Chondrocyte (in vitro differentiated cells): ENCODE measurements around the gene PPP2R2C. TPM values are rescaled to one million over a fixed set of nuclear protein-coding genes. Genes with fewer than 3 reads are reported as not detected.
A peak's percentile ranks its signal among the peaks of the same experiment; 100 is the strongest.

Experiments used
- DNase-seq: peaks from one replicate; pipeline ENCODE4 v3.0.0; 2021; ENCODE audit warnings: mixed read lengths, low spot score
- H3K27ac Mint-ChIP-seq: one replicate; pipeline ENCODE4 v1.8.0; 2021; ENCODE audit warnings: mild to moderate bottlenecking, moderate library complexity, mixed read lengths; ENCODE audit not compliant: unreplicated experiment
- H3K27me3 Mint-ChIP-seq: 2 replicates; pipeline ENCODE4 v1.8.0; 2021; ENCODE audit warnings: low read depth, mixed read lengths
- H3K36me3 Mint-ChIP-seq: 2 replicates; pipeline ENCODE4 v1.8.0; 2021; ENCODE audit warnings: low read depth, mixed read lengths
- H3K4me1 Mint-ChIP-seq: 2 replicates; pipeline ENCODE4 v1.8.0; 2021; ENCODE audit warnings: low read depth, mild to moderate bottlenecking, mixed read lengths
- H3K4me3 Mint-ChIP-seq: one replicate; pipeline ENCODE4 v1.8.0; 2021; ENCODE audit warnings: mild to moderate bottlenecking, moderate library complexity, mixed read lengths; ENCODE audit not compliant: unreplicated experiment
- H3K9me3 Mint-ChIP-seq: 2 replicates; pipeline ENCODE4 v1.8.0; 2021; ENCODE audit warnings: low read depth, mixed read lengths
- CTCF ChIP-seq: fragments of 200-600 bp; sonication (generic); IDR thresholded peaks from 2 replicates; pipeline ENCODE4 v1.5.0; 2021; ENCODE audit warnings: antibody characterized with exemption, mild to moderate bottlenecking, moderate library complexity
- total RNA-seq: library from RNA; stranded (reverse); gene quantifications from 3 replicates; pipeline ENCODE4 v1.2.1, GENCODE V29; 2021

Gene PPP2R2C
- total RNA-seq, 1 donor from 2014 or later: 0.10 TPM

- Mint-ChIP-seq H3K27ac (no peak overlapping the region), H3K27me3 (peaks cover 54% of the 10 kb centered on the region), H3K36me3 (no peaks in the 10 kb centered on the region)
Measured at GRCh38 chr4:6369035-6369434, 103.4 kb downstream of the PPP2R2C start.

GRCh38 chr4:6368601-6369000, 103.8 kb downstream of the PPP2R2C start:
- Mint-ChIP-seq H3K27ac (no peak overlapping the region), H3K4me3 (no peak overlapping the region), H3K9me3 (no peaks in the 10 kb centered on the region), H3K4me1 (no peaks in the 10 kb centered on the region), H3K27me3 (peaks cover 56% of the 10 kb centered on the region), H3K36me3 (no peaks in the 10 kb centered on the region)
- DNase-seq: peak; percentile 64
- no peak for TF ChIP-seq CTCF

More at GRCh38 chr4:6369035-6369434, 103.4 kb downstream of the PPP2R2C start:
- H3K4me3 Mint-ChIP-seq: no peak overlapping the region
- no peaks in the 10 kb centered on the region for H3K4me1 Mint-ChIP-seq
- DNase-seq: peak; percentile 34
- TF ChIP-seq CTCF: no peak
- H3K9me3 Mint-ChIP-seq: no peaks in the 10 kb centered on the region

DNA sequence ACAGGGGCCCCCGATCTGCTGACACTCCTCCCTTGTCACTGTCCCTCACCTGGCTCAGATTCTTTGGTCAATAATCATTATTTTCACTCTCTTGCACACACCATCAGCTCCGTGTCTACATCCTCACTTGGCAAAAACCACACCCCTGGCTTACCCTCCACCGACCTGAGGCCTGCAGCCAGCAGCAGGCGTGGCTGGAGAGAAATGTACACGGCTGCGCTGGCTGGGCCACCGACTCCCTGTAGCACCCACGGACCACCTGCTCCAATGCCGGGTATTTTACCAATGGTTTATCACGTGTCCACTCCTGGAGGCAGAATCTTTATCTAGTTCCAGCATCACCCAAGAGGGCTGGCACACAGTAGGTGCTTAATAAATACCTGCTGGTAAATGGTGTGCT, 104.3 kb downstream of the PPP2R2C start:
- Mint-ChIP-seq H3K4me1 (no peaks in the 10 kb centered on the region), H3K27ac (no peak overlapping the region), H3K27me3 (peaks cover 56% of the 10 kb centered on the region), H3K36me3 (no peaks in the 10 kb centered on the region), H3K4me3 (no peak overlapping the region), H3K9me3 (peaks cover under 1% of the 10 kb centered on the region)
- DNase-seq: peak; percentile 36
- no peak for TF ChIP-seq CTCF

GRCh38 chr4:6367371-6367851, 105.0 kb downstream of the PPP2R2C start:
- Mint-ChIP-seq H3K9me3 (peaks cover 3% of the 10 kb centered on the region), H3K36me3 (no peaks in the 10 kb centered on the region), H3K4me3 (no peak overlapping the region)

GRCh38 chr4:6366581-6366980, 105.8 kb downstream of the PPP2R2C start:
- H3K36me3 Mint-ChIP-seq: no peaks in the 10 kb centered on the region
- H3K27ac Mint-ChIP-seq: no peak overlapping the region
- no peak overlapping the region for H3K4me3 Mint-ChIP-seq
- DNase-seq: peak; percentile 73
- H3K9me3 Mint-ChIP-seq: peaks cover 3% of the 10 kb centered on the region
- H3K4me1 Mint-ChIP-seq: no peaks in the 10 kb centered on the region
- no peak for TF ChIP-seq CTCF
- H3K27me3 Mint-ChIP-seq: peaks cover 60% of the 10 kb centered on the region

More at GRCh38 chr4:6367371-6367851, 105.0 kb downstream of the PPP2R2C start:
- no peak overlapping the region for H3K27ac Mint-ChIP-seq
- DNase-seq: peak; percentile 68
- TF ChIP-seq CTCF: no peak
- H3K4me1 Mint-ChIP-seq: no peaks in the 10 kb centered on the region
- H3K27me3 Mint-ChIP-seq: peaks cover 56% of the 10 kb centered on the region
